Activated CD4-positive, alpha-beta T cell treated with anti-CD3 and anti-CD28 coated beads, Interleukin-2, amount 50 U/mL, for 1 hour (primary cell): ENCODE results near the gene CCDC69.
"Not testable (repeated sequence)": the region's sequence is repeated elsewhere in the genome, so short reads cannot be mapped to it uniquely, and the experiment has no call there.

Experiments used
- DNase-seq: peaks from one replicate; pipeline ENCODE4 v3.0.0-alpha.2; 2020

The CCDC69 gene

GRCh38 chr5:151244206-151244605 lies 20.3 kb upstream of the CCDC69 start:
- DNase-seq: no peak

- no peak for DNase-seq
Measured at GRCh38 chr5:151243564-151243963, 19.7 kb upstream of the CCDC69 start.

- no peak for DNase-seq
Measured at GRCh38 chr5:151243127-151243526, 19.2 kb upstream of the CCDC69 start.

- DNase-seq: no peak
Measured at GRCh38 chr5:151240924-151241635, 17.2 kb upstream of the CCDC69 start.

GRCh38 chr5:151240268-151240835 lies 16.5 kb upstream of the CCDC69 start:
- DNase-seq: not testable (repeated sequence)

- no peak for DNase-seq
Measured at GRCh38 chr5:151239237-151239861, 15.5 kb upstream of the CCDC69 start.

- DNase-seq: no peak
Measured at GRCh38 chr5:151238303-151238741, 14.4 kb upstream of the CCDC69 start.

- no peak for DNase-seq
Measured at GRCh38 chr5:151237685-151238084, 13.8 kb upstream of the CCDC69 start.

- no peak for DNase-seq
Measured at GRCh38 chr5:151236888-151237287, 13.0 kb upstream of the CCDC69 start.

GRCh38 chr5:151235239-151235571 lies 11.3 kb upstream of the CCDC69 start:
- DNase-seq: not testable (repeated sequence)

GRCh38 chr5:151234476-151235238 lies 10.8 kb upstream of the CCDC69 start:
- DNase-seq: no peak

GRCh38 chr5:151233616-151234085 lies 9.8 kb upstream of the CCDC69 start:
- no peak for DNase-seq

GRCh38 chr5:151231359-151231758 lies 7.5 kb upstream of the CCDC69 start:
- DNase-seq: no peak

- no peak for DNase-seq
Measured at GRCh38 chr5:151230048-151230680, 6.3 kb upstream of the CCDC69 start.

GRCh38 chr5:151228986-151229385 lies 5.1 kb upstream of the CCDC69 start:
- DNase-seq: no peak

- DNase-seq: no peak
Measured at GRCh38 chr5:151227918-151228447, 4.1 kb upstream of the CCDC69 start.

- no peak for DNase-seq
Measured at GRCh38 chr5:151225475-151225874, 1.6 kb upstream of the CCDC69 start.

- no peak for DNase-seq
Measured at GRCh38 chr5:151225071-151225470, 1.2 kb upstream of the CCDC69 start.

- DNase-seq: no peak
Measured at GRCh38 chr5:151224372-151224771, 480 bp upstream of the CCDC69 start.

GRCh38 chr5:151222790-151223446 lies 974 bp downstream of the CCDC69 start:
- DNase-seq: peak; percentile 43

- DNase-seq: peak; percentile 15
Measured at GRCh38 chr5:151222054-151222789, 1.7 kb downstream of the CCDC69 start.
